HG03060 (cell line): Measurements from ENCODE around the gene KRT4.

Source experiments
- ATAC-seq: cut with Tn5 transposase; IDR thresholded peaks from one replicate; pipeline ENCODE4 v1.9.1; 2021; ENCODE audit warnings: low read depth, moderate number of reproducible peaks; ENCODE audit not compliant: unreplicated experiment

The KRT4 gene

DNA sequence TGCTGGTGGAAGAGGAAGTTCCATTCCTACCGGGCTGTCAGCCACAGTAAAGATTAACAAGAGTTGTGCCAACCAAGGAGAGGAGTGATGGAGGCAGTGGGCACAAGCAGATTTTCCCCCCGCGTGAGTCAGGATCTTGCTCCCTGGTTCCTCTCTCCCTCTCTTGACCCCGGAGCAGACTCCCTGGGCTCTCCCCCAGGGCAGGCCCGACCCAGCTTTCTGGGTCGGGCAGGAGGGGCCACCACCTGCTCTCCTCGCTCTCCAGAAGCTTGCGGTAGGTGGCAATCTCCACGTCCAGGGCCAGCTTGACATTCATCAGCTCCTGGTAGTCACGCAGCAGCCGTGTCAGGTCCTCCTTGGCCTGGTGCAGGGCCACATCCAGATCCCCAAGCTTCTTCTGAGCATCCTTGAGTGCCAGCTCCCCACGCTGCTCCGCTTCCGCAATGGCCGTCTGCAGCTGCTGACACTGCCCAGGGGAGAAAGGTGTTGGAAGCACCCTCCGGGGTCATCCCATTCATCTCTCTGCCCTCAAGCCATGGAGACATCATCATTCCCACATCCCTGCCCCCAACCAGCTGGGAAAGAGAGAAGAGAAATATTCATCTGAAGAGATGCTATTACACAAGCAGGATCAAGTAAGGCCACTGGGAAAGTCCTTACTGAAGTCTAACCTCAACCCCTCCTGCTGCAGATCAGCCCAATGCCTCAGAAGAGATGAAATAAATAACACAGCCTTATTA lies 9.0 kb upstream of the KRT4 start:
- ATAC-seq: no peak

DNA sequence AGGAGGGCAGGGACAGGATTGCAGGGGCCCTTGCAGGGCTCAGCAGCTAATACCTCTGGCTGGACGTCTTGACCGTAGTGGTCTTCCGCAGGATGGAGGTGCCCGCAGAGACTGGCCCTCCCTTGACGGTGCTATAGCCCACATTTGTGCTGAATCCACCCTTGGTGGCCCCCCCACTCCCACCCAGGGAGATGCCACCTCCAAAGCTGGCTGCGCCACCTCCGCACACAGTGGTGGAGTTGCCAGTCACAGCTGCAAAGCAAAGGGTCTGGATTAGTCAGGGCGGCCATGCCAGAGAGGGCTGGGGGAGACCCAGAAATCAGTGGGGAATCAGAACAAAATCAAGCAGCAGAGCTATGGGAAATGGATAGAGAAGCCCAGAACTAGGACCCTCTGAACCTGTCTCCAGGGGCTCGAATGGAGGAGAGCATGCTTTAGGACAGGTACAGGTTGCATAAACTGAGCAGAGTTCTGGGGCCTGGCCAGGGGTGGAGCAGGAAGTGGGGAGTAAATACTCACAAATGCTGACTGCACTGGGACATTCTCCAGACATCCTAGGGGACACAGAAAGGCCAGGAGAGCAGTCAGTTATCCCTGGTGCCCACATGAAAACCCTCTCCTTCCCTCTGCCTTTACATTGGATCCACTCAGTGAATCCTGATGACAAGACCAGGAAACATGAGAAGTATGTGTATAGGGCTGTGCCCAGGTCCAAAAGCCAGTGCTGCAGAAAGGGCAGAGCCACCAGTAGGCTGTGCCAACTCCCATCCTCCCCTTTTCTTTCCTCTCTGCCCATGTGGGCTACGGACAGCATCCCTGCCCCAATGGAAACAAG lies 8.1 kb upstream of the KRT4 start:
- ATAC-seq: no peak

- ATAC-seq: no peak
Observed at GRCh38 chr12:52821071-52821730, 7.3 kb upstream of the KRT4 start.

DNA sequence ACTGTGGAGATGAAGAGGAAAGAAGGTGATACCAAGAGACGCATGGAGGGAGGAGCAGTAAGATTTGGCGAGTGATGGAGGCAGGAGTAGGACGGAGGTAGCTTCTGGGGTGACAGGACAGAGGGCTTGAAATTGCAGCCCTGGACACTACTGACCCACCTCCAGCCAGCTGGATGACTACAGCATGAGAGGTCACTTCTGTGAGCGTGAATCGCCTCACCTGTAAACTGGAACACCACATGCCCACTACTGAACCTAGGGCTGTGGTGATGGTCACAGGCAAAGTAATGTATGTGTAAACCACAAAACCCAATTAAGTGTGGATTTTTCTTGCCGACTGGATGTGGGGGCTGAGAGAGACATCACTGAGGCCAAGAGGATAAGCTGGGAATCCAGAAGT lies 6.6 kb upstream of the KRT4 start:
- no peak for ATAC-seq

- no peak for ATAC-seq
Observed at GRCh38 chr12:52819731-52820510, 6.0 kb upstream of the KRT4 start.

DNA sequence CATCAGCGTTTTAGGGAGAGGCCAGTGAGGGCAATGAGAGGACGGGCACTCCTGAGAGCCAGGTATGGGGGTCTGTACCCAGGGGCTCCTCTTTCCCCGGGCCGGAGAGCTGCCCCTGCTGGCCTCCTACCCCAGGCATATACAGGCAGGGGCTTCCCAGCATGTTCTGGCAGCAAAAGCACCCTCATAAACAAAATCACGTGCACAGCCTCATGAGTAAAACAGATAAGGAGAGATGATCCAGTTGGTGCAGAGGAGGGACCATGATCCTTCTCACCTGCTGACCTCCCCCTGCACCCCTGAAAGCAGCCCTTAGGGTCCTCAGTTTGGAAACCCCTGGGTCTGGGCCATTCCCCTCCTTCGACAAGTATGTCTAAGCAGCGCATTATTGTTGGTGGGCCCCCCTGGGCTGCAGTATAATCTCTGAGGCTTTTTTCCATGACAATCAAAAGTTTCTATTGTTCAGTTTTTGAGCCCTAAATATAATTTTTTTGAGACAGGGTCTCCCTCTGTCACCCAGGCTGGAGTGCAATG lies 5.0 kb upstream of the KRT4 start:
- no peak for ATAC-seq

- no peak for ATAC-seq
Observed at GRCh38 chr12:52818388-52818787, 4.5 kb upstream of the KRT4 start.

- ATAC-seq: no peak
Observed at GRCh38 chr12:52817699-52818238, 3.9 kb upstream of the KRT4 start.

- ATAC-seq: no peak
Observed at GRCh38 chr12:52817003-52817698, 3.2 kb upstream of the KRT4 start.

- no peak for ATAC-seq
Observed at GRCh38 chr12:52815676-52816588, 2.0 kb upstream of the KRT4 start.

DNA sequence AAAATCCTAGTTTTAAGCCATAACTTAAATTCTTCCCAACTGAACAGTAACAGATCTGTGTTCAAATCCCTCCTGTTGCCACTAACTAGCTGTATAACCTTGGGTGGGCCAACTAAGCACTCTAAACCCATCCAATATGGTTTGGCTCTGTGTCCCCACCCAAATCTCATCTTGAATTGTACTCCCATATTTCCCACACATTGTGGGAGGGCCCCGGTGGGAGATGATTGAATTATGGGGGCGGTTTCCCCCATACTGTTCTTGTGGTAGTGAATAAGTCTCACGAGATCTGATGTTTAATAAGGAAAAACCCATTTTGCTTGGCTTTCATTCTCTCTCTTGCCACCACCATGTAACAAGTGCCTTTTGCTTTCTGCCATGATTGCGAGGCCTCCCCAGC lies 1.2 kb upstream of the KRT4 start:
- ATAC-seq: no peak

- ATAC-seq: no peak
Observed at GRCh38 chr12:52814710-52815155, 817 bp upstream of the KRT4 start.

DNA sequence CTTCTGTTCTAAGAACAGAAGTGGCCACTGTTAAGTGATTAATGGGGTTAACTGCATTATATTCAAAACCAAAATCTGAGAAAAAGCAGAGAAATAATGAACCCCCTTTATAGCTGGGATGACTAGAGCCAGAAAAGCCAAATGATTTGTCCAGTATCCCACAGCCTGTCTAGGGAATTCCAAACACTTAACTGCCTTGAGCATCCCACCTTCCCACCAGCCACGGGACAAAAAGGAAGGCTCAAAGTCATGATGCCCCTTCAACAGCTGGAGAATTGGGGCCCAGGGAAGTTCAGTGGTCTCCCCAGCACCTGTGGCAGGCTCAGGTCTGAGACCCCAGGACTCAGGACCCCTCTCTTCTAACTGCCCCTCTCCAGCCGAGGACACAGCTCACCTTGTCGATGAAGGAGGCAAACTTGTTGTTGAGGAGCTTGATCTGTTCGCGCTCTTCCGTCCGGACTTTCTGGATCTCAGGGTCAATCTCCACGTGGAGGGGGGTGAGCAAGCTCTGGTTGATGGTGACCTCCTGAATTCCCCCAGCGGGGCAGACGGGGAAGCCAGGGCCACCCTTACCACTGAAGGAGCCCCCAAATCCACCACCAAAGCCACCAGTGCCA lies 605 bp downstream of the KRT4 start:
- no peak for ATAC-seq

GRCh38 chr12:52812749-52813148 lies 1.2 kb downstream of the KRT4 start:
- ATAC-seq: no peak

DNA sequence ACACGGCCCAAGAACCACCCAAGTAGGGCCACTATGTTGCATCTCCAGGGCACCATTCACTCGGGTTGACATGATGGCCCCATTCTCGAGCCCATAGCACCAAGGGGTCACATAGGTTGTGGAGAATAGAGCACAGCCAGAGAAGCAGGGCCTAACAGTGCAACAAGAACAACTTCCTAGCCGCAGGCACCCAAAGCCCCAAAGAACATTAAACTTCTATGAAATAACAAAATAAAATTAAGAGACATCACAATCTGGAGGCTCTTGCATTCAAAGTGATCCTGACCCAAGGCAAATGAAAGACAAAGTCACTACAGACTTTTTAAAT lies 1.9 kb downstream of the KRT4 start:
- no peak for ATAC-seq

DNA sequence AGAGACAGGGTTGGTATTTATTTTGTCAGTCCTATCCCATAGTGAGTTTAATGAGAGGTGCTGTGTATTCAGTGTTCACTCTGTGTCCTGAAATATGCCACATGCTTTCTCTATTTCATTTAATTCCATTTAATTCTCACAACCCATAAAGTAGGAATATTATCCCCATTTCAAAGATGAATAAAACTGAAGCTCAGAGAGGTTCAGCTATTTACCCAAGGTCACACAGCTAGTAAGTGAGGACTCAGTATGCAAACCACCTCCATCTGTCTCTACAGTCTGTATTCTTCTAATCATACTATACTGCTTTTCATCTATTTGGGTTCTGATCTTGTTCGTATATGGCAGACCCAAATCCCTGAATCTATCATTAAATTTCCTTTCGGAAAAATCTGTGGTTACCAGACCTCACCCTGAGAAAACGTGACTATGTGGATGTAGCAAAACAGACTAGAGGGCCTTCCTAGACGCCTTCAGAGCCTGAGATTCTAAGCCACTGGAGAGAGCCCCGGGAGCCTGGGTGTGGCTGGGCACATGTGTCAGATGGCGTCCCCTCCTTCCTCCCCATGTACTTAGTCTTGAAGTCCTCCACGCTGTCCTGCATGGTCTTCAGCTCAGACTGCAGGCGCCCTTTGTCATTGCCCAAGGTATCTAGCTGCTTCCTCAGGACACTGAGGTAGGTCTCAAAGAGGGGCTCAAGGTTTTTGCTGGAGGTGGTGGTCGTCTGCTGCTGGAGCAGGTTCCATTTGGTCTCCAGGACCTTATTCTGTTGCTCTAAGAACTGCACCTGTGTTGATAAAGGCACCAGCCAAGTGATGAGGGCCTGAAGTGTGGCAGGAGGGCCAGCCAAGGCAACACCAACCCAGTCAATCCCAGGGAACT lies 2.5 kb downstream of the KRT4 start:
- no peak for ATAC-seq

- ATAC-seq: no peak
Observed at GRCh38 chr12:52810554-52810953, 3.4 kb downstream of the KRT4 start.
